ENCODE results near the gene SBK1.

SBK1 gene

GRCh38 chr16:28280881-28281836, 11.2 kb upstream of the SBK1 start:
- no peak overlapping the region for H3K4me3 ChIP-seq (ENCODE audit: low read depth, low read length)
- TF ChIP-seq CTCF (IDR thresholded peaks at IDR 0.05; ENCODE audit: borderline replicate concordance, insufficient read depth, low read depth, low read length), result no peak

- no peak overlapping the region for H3K4me3 ChIP-seq (ENCODE audit: low read depth, low read length)
- TF ChIP-seq CTCF (IDR thresholded peaks at IDR 0.05; ENCODE audit: borderline replicate concordance, insufficient read depth, low read depth, low read length), result no peak
These were observed 10.3 kb upstream of the SBK1 start for GRCh38 chr16:28282045-28282444.

GRCh38 chr16:28283173-28283572, 9.2 kb upstream of the SBK1 start:
- no peak overlapping the region for H3K4me3 ChIP-seq (ENCODE audit: low read depth, low read length)
- TF ChIP-seq CTCF (IDR thresholded peaks at IDR 0.05; ENCODE audit: borderline replicate concordance, insufficient read depth, low read depth, low read length), result no peak

DNA sequence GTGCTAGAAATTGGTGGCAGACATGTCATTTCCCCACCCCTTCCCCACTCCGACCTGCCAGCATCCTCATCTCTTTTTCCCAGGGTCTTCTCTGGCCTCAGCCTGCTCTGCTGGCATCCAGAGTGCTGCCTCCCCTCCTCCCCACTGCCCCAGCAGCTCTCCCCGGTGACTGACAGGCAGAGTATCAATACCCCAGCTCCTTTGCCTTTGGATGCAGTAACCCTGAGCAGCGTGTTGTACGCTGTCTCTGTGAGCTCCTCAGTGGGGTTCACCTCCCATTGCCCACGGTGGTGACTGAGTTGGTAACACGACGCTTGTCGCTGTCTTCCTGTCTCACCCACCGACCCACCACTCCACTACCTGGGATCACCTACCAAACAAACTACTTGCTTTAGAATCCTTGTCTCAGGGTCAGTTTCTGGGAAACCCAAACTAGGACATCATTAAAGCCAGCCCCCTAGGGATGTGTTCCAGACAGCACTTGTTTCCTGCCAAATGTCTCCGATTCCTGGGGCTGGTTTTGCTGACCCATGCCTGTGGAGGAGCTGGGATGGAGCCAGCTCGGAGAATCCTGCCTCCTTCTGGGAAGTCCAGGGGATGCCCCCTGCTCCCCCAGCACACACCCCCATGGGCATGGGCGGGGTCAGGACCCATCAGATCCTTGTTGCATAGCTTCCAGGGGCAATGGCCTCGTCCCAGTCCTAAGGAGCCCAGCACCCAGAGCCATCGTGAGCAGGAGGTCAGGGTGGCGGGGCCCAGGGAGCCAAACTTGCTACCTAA, 8.3 kb upstream of the SBK1 start:
- H3K4me3 ChIP-seq (ENCODE audit: low read depth, low read length), result no peak overlapping the region
- no peak for TF ChIP-seq CTCF (IDR thresholded peaks at IDR 0.05; ENCODE audit: borderline replicate concordance, insufficient read depth, low read depth, low read length)

GRCh38 chr16:28285649-28286048, 6.7 kb upstream of the SBK1 start:
- H3K4me3 ChIP-seq (ENCODE audit: low read depth, low read length), result no peak overlapping the region
- TF ChIP-seq CTCF (IDR thresholded peaks at IDR 0.05; ENCODE audit: borderline replicate concordance, insufficient read depth, low read depth, low read length), result no peak

GRCh38 chr16:28288114-28288513, 4.2 kb upstream of the SBK1 start:
- no peak overlapping the region for H3K4me3 ChIP-seq (ENCODE audit: low read depth, low read length)
- no peak for TF ChIP-seq CTCF (IDR thresholded peaks at IDR 0.05; ENCODE audit: borderline replicate concordance, insufficient read depth, low read depth, low read length)
